RPMI8226 (cell line): ENCODE results near the gene IFRD1.

Experiments used
- DNase-seq: peaks from one replicate; pipeline ENCODE4 v3.0.0-alpha.2; 2015

Gene IFRD1

GRCh38 chr7:112449902-112450806 is at the start of gene IFRD1:
IFRD1 (plus strand) TSS chr7:112450460; CDS start chr7:112450689, 229 bp downstream.
- peak; percentile 99 for DNase-seq

- DNase-seq: no peak
These were observed 45.9 kb upstream of the IFRD1 start for GRCh38 chr7:112404321-112404720.

- DNase-seq: no peak
These were observed 45.0 kb upstream of the IFRD1 start for GRCh38 chr7:112405286-112405685.

- no peak for DNase-seq
These were observed 43.0 kb upstream of the IFRD1 start for GRCh38 chr7:112407261-112407660.

GRCh38 chr7:112410092-112410491 is 40.2 kb upstream of the IFRD1 start:
- no peak for DNase-seq

GRCh38 chr7:112411186-112411795 is 39.0 kb upstream of the IFRD1 start:
- DNase-seq: peak; percentile 20

GRCh38 chr7:112414855-112415490 is 35.3 kb upstream of the IFRD1 start:
- DNase-seq: peak; percentile 51

GRCh38 chr7:112416127-112416526 is 34.1 kb upstream of the IFRD1 start:
- DNase-seq: no peak

GRCh38 chr7:112419543-112420130 is 30.6 kb upstream of the IFRD1 start:
- DNase-seq: no peak

- no peak for DNase-seq
These were observed 29.9 kb upstream of the IFRD1 start for GRCh38 chr7:112420236-112420861.

GRCh38 chr7:112421666-112422486 is 28.4 kb upstream of the IFRD1 start:
- peak; percentile 24 for DNase-seq

- peak; percentile 30 for DNase-seq
These were observed 27.3 kb upstream of the IFRD1 start for GRCh38 chr7:112422842-112423496.

- no peak for DNase-seq
These were observed 26.3 kb upstream of the IFRD1 start for GRCh38 chr7:112423987-112424386.

GRCh38 chr7:112427984-112428383 is 22.3 kb upstream of the IFRD1 start:
- no peak for DNase-seq

GRCh38 chr7:112428715-112429114 is 21.5 kb upstream of the IFRD1 start:
- DNase-seq: no peak

- no peak for DNase-seq
These were observed 19.6 kb upstream of the IFRD1 start for GRCh38 chr7:112430649-112431048.

GRCh38 chr7:112431803-112432202 is 18.5 kb upstream of the IFRD1 start:
- DNase-seq: no peak

- DNase-seq: no peak
These were observed 17.0 kb upstream of the IFRD1 start for GRCh38 chr7:112433289-112433688.

- no peak for DNase-seq
These were observed 13.2 kb upstream of the IFRD1 start for GRCh38 chr7:112437072-112437471.

- no peak for DNase-seq
These were observed 10.8 kb upstream of the IFRD1 start for GRCh38 chr7:112439476-112439875.

- no peak for DNase-seq
These were observed 8.1 kb upstream of the IFRD1 start for GRCh38 chr7:112442210-112442609.
